Measurements from ENCODE around the gene DOCK7. TPM values are rescaled to one million over a fixed set of nuclear protein-coding genes. Genes with fewer than 3 reads are reported as not detected.
A peak's percentile ranks its signal among the peaks of the same experiment; 100 is the strongest.

The DOCK7 gene
- total and polyA plus RNA-seq, 2 of the 13 experiments (the other 11 are each of a cell fraction or from before 2014, with no cell fraction given): 45.7 to 67.2 TPM

- TF ChIP-seq, protein P1, sequence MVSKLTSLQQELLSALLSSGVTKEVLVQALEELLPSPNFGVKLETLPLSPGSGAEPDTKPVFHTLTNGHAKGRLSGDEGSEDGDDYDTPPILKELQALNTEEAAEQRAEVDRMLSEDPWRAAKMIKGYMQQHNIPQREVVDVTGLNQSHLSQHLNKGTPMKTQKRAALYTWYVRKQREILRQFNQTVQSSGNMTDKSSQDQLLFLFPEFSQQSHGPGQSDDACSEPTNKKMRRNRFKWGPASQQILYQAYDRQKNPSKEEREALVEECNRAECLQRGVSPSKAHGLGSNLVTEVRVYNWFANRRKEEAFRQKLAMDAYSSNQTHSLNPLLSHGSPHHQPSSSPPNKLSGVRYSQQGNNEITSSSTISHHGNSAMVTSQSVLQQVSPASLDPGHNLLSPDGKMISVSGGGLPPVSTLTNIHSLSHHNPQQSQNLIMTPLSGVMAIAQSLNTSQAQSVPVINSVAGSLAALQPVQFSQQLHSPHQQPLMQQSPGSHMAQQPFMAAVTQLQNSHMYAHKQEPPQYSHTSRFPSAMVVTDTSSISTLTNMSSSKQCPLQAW (CRISPR knock-in tag; IDR thresholded peaks at IDR 0.05): no peak
- TF ChIP-seq RARA (CRISPR knock-in tag; IDR thresholded peaks at IDR 0.05) (peak; percentile 66), ZNF775 (CRISPR knock-in tag; IDR thresholded peaks at IDR 0.05; ENCODE audit: borderline replicate concordance) (no peak), ZNF749 (CRISPR knock-in tag; IDR thresholded peaks at IDR 0.05; ENCODE audit: borderline replicate concordance) (no peak), TARDBP (CRISPR knock-in tag; IDR thresholded peaks at IDR 0.05) (peak; percentile 46; the same call in 1 of the 2 replicates), NRL (CRISPR knock-in tag; IDR thresholded peaks at IDR 0.05; ENCODE audit: borderline replicate concordance) (no peak), ATF7-NPFF (CRISPR knock-in tag; IDR thresholded peaks at IDR 0.05; ENCODE audit: low read depth) (no peak), CEBPG (CRISPR knock-in tag; IDR thresholded peaks at IDR 0.05) (peak; percentile 45), NPAS2 (CRISPR knock-in tag; IDR thresholded peaks at IDR 0.05; ENCODE audit: borderline replicate concordance) (no peak), RORA (CRISPR knock-in tag; IDR thresholded peaks at IDR 0.05) (0 out of 2 replicates have a peak, but pooled peaks have one; percentile 56), MTF1 (CRISPR knock-in tag; IDR thresholded peaks at IDR 0.05) (no peak), TEF (CRISPR knock-in tag; IDR thresholded peaks at IDR 0.05) (no peak), CBFB (CRISPR knock-in tag; IDR thresholded peaks at IDR 0.05) (no peak), THAP11 (CRISPR knock-in tag; IDR thresholded peaks at IDR 0.05) (no peak; the same call in 1 of the 2 replicates), EP300 (IDR thresholded peaks at IDR 0.05; ENCODE audit: low read depth in 2 of 2, low read length in 2 of 2) (peak in 1 of 2 experiments; percentile 60; a peak in 2 of 4 replicates), EP300 (CRISPR knock-in tag; IDR thresholded peaks at IDR 0.05; ENCODE audit: borderline replicate concordance) (no peak), ZNF160 (CRISPR knock-in tag; IDR thresholded peaks at IDR 0.05) (no peak), AKAP8 (CRISPR knock-in tag; IDR thresholded peaks at IDR 0.05) (no peak), JDP2 (CRISPR knock-in tag; IDR thresholded peaks at IDR 0.05; ENCODE audit: borderline replicate concordance) (no peak), ZNF543 (CRISPR knock-in tag; IDR thresholded peaks at IDR 0.05) (no peak)
- TF ChIP-seq, protein P2, sequence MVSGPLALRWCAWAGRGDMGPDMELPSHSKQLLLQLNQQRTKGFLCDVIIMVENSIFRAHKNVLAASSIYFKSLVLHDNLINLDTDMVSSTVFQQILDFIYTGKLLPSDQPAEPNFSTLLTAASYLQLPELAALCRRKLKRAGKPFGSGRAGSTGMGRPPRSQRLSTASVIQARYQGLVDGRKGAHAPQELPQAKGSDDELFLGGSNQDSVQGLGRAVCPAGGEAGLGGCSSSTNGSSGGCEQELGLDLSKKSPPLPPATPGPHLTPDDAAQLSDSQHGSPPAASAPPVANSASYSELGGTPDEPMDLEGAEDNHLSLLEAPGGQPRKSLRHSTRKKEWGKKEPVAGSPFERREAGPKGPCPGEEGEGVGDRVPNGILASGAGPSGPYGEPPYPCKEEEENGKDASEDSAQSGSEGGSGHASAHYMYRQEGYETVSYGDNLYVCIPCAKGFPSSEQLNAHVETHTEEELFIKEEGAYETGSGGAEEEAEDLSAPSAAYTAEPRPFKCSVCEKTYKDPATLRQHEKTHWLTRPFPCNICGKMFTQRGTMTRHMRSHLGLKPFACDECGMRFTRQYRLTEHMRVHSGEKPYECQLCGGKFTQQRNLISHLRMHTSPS (CRISPR knock-in tag; IDR thresholded peaks at IDR 0.05; ENCODE audit: low read depth): no peak
- TF ChIP-seq, protein P3, sequence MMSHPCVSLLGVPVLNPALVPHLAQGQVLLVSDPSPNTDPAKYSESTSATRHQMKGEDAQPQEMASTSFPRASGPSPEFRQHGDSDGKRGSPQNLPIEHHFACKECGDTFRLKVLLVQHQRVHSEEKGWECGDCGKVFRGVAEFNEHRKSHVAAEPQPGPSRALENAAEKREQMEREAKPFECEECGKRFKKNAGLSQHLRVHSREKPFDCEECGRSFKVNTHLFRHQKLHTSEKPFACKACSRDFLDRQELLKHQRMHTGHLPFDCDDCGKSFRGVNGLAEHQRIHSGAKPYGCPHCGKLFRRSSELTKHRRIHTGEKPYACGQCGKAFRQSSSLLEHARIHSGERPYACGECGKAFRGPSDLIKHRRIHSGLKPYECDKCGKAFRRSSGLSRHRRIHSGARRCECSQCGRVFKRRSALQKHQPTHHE (CRISPR knock-in tag; IDR thresholded peaks at IDR 0.05; ENCODE audit: borderline replicate concordance): no peak
- TF ChIP-seq, protein P4, sequence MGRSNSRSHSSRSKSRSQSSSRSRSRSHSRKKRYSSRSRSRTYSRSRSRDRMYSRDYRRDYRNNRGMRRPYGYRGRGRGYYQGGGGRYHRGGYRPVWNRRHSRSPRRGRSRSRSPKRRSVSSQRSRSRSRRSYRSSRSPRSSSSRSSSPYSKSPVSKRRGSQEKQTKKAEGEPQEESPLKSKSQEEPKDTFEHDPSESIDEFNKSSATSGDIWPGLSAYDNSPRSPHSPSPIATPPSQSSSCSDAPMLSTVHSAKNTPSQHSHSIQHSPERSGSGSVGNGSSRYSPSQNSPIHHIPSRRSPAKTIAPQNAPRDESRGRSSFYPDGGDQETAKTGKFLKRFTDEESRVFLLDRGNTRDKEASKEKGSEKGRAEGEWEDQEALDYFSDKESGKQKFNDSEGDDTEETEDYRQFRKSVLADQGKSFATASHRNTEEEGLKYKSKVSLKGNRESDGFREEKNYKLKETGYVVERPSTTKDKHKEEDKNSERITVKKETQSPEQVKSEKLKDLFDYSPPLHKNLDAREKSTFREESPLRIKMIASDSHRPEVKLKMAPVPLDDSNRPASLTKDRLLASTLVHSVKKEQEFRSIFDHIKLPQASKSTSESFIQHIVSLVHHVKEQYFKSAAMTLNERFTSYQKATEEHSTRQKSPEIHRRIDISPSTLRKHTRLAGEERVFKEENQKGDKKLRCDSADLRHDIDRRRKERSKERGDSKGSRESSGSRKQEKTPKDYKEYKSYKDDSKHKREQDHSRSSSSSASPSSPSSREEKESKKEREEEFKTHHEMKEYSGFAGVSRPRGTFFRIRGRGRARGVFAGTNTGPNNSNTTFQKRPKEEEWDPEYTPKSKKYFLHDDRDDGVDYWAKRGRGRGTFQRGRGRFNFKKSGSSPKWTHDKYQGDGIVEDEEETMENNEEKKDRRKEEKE (IDR thresholded peaks at IDR 0.05): no peak
Observed at GRCh38 chr1:62689524-62689923, 1.3 kb upstream of the DOCK7 start (continued).

Measured in HepG2 (cell line).